Hepatocyte (in vitro differentiated cells): ENCODE results near the gene ZNF865. TPM values are rescaled to one million over a fixed set of nuclear protein-coding genes. Genes with fewer than 3 reads are reported as not detected.

Source experiments
- DNase-seq: peaks from one replicate; pipeline ENCODE4 v3.0.0-alpha.2; 2016; ENCODE audit warnings: low spot score
- H2AFZ ChIP-seq: fragments of 200-600 bp; sonication (generic); 2 replicates; pipeline ENCODE4 v1.6.0; 2016; ENCODE audit warnings: antibody characterized with exemption, mild to moderate bottlenecking
- H3K27ac ChIP-seq: fragments of 200-600 bp; sonication (generic); 2 replicates; pipeline ENCODE4 v1.5.1; 2016; ENCODE audit warnings: mild to moderate bottlenecking
- H3K27me3 ChIP-seq: fragments of 200-600 bp; sonication (generic); 2 replicates; pipeline ENCODE4 v1.6.1; 2016
- H3K36me3 ChIP-seq: fragments of 200-600 bp; sonication (generic); replicated peaks from 2 replicates; pipeline ENCODE4 v1.5.1; 2016; ENCODE audit warnings: low read depth; ENCODE audit not compliant: insufficient read depth
- H3K4me1 ChIP-seq: fragments of 200-600 bp; sonication (generic); 2 replicates; pipeline ENCODE4 v1.5.1; 2016; ENCODE audit warnings: mild to moderate bottlenecking, moderate library complexity; ENCODE audit not compliant: insufficient read depth
- H3K4me2 ChIP-seq: fragments of 200-600 bp; sonication (generic); 2 replicates; pipeline ENCODE4 v1.6.0; 2016
- H3K4me3 ChIP-seq: fragments of 200-600 bp; sonication (generic); 2 replicates; pipeline ENCODE4 v1.5.1; 2016; ENCODE audit warnings: mild to moderate bottlenecking
- H3K79me2 ChIP-seq: fragments of 200-600 bp; sonication (generic); 2 replicates; pipeline ENCODE4 v1.6.0; 2017; ENCODE audit warnings: mild to moderate bottlenecking
- H3K9me2 ChIP-seq: fragments of 200-600 bp; sonication (generic); replicated peaks from 2 replicates; pipeline ENCODE4 v1.6.0; 2017; ENCODE audit warnings: mild to moderate bottlenecking; ENCODE audit not compliant: insufficient read depth
- H3K9me3 ChIP-seq: fragments of 200-600 bp; sonication (generic); 2 replicates; pipeline ENCODE4 v1.5.1; 2016; ENCODE audit warnings: low read depth, mild to moderate bottlenecking
- H4K20me1 ChIP-seq: fragments of 200-600 bp; sonication (generic); 2 replicates; pipeline ENCODE4 v1.6.0; 2016; ENCODE audit warnings: mild to moderate bottlenecking; ENCODE audit not compliant: insufficient read depth, poor library complexity, severe bottlenecking
- EZH2 ChIP-seq: fragments of 200-600 bp; sonication (generic); IDR thresholded peaks from 2 replicates; pipeline ENCODE4 v1.6.1; 2016; ENCODE audit warnings: antibody characterized with exemption, mild to moderate bottlenecking, borderline replicate concordance
- EZH2phosphoT487 ChIP-seq: fragments of 200-600 bp; sonication (generic); IDR thresholded peaks from one replicate; pipeline ENCODE4 v1.6.1; 2018; ENCODE audit warnings: antibody characterized with exemption, mild to moderate bottlenecking, low read depth, moderate library complexity; ENCODE audit not compliant: unreplicated experiment, severe bottlenecking
- WGBS: methylation state at CpG from one replicate; pipeline ENCODE4 v1.1.6; 2016; ENCODE audit warnings: low lambda C conversion rate; ENCODE audit errors: missing lambda C conversion rate; 5-methylcytosine and 5-hydroxymethylcytosine counted together
- polyA plus RNA-seq: library from polyadenylated mRNA; unstranded; fragments of >200 nt; fragmentation: Nextera tagmentation; extraction: Ambion mirVana; gene quantifications from 2 replicates; pipeline ENCODE4 v1.2.1, GENCODE V29; 2016
- total RNA-seq: library from RNA; depleted of rRNA; stranded (reverse); fragments of >200 nt; gene quantifications from 2 replicates; pipeline ENCODE4 v1.2.3, GENCODE V29; 2014
- TF ChIP-seq, protein P1 (sequence below): fragments of 200-600 bp; sonication (generic); IDR thresholded peaks from 2 replicates; pipeline ENCODE4 v1.5.1; 2016; ENCODE audit warnings: antibody characterized with exemption, mild to moderate bottlenecking; ENCODE audit not compliant: poor library complexity

ZNF865 gene
- total and polyA plus RNA-seq, 2 experiments from 2014 or later = 1.7 to 3.0 TPM

DNA sequence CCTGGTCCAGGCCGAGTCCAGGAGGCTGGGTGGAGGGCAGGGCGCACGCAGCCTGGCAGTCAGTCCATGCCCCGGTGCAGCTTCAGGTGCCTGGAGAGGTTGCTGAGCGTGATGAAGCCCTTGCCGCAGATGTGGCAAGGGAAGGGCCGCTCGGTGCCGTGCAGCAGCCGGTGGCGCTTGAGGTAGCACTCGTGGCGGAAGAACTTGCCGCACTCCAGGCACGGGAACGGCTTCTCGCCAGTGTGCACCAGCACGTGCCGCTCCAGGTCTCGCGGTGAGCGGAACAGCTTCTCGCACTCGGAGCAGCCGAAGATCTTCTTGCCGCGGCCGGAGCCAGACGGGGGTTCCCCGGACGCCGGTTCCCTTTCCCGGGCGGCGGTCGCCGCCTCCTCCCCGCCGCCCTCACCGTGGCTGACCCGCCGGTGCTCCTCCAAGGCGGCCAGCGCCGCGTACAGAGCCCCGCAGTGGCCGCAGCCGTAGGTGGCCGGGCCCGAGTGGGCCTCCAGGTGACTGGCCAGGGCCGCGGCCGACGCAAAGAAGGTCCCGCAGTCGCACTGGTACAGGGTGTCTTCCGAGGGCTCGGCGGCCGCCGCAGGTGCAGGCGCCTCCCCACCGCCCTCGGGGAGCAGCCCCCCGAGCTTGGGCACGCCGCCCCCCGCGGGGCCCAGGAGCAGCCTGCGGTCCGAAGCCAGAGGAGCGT is 12.9 kb upstream of the ZNF865 start:
- DNase-seq = no peak
- Histone ChIP-seq H4K20me1 (no peaks in the 10 kb centered on the region), H2AFZ (no peak overlapping the region), H3K9me2 (no peaks in the 10 kb centered on the region), H3K27me3 (no peaks in the 10 kb centered on the region), H3K36me3 (no peaks in the 10 kb centered on the region), H3K27ac (no peak overlapping the region), H3K9me3 (no peaks in the 10 kb centered on the region), H3K79me2 (no peaks in the 10 kb centered on the region), H3K4me1 (no peaks in the 10 kb centered on the region), H3K4me3 (no peak overlapping the region), H3K4me2 (no peak overlapping the region)
- TF ChIP-seq, protein P1, sequence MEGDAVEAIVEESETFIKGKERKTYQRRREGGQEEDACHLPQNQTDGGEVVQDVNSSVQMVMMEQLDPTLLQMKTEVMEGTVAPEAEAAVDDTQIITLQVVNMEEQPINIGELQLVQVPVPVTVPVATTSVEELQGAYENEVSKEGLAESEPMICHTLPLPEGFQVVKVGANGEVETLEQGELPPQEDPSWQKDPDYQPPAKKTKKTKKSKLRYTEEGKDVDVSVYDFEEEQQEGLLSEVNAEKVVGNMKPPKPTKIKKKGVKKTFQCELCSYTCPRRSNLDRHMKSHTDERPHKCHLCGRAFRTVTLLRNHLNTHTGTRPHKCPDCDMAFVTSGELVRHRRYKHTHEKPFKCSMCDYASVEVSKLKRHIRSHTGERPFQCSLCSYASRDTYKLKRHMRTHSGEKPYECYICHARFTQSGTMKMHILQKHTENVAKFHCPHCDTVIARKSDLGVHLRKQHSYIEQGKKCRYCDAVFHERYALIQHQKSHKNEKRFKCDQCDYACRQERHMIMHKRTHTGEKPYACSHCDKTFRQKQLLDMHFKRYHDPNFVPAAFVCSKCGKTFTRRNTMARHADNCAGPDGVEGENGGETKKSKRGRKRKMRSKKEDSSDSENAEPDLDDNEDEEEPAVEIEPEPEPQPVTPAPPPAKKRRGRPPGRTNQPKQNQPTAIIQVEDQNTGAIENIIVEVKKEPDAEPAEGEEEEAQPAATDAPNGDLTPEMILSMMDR = no peak
- no peak for TF ChIP-seq EZH2phosphoT487
- no peak for TF ChIP-seq EZH2
- 97% methylated on average over 23 of the region's 73 CpGs for WGBS

GRCh38 chr19:55593096-55593772 is 12.2 kb upstream of the ZNF865 start:
- no peak for DNase-seq
- no peaks in the 10 kb centered on the region for H3K36me3 ChIP-seq
- H3K79me2 ChIP-seq = no peaks in the 10 kb centered on the region
- H3K9me3 ChIP-seq = no peaks in the 10 kb centered on the region
- no peaks in the 10 kb centered on the region for H4K20me1 ChIP-seq
- H2AFZ ChIP-seq = no peak overlapping the region
- 98% methylated on average over 42 of the region's 68 CpGs for WGBS
- H3K27me3 ChIP-seq = no peaks in the 10 kb centered on the region
- TF ChIP-seq, protein P1 = no peak
- TF ChIP-seq EZH2phosphoT487 (no peak), EZH2 (no peak)
- no peaks in the 10 kb centered on the region for H3K9me2 ChIP-seq
- no peaks in the 10 kb centered on the region for H3K4me1 ChIP-seq
- no peak overlapping the region for H3K4me3 ChIP-seq
- H3K4me2 ChIP-seq = no peak overlapping the region
- no peak overlapping the region for H3K27ac ChIP-seq

DNA sequence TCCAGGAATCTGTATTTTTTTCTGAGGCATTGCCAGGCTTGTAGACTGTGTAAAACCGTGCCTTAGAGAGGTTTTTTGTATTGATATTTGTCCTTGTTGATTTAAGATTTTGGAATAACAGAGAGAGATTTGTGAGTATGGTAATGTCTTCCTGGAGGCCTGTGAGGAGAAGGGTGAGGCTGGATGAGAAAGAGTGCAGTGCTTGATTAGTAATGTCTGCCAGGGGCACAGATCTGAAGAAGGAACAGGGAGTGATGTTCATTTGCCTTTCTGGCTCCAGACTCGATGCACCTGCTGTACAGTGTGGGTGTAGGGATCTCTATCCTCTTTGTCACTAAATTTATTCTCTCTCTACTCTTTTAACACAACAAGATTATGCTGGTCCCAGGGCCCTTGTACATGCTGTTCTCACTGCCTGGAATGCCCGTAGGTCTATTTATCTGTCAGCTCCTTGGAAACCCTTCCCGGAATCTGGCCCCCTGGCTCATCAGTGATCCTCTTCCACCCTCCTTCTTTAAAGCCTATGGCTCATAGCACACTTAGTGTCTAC is 10.4 kb upstream of the ZNF865 start:
- H3K36me3 ChIP-seq = no peaks in the 10 kb centered on the region
- no peaks in the 10 kb centered on the region for H3K27me3 ChIP-seq
- 91% methylated on average over 4 of the region's 4 CpGs for WGBS
- TF ChIP-seq EZH2 (no peak), EZH2phosphoT487 (no peak)
- TF ChIP-seq, protein P1 = no peak
- H3K79me2 ChIP-seq = no peaks in the 10 kb centered on the region
- no peaks in the 10 kb centered on the region for H3K9me2 ChIP-seq
- no peak overlapping the region for H3K27ac ChIP-seq
- no peak overlapping the region for H2AFZ ChIP-seq
- H3K4me2 ChIP-seq = no peak overlapping the region
- H4K20me1 ChIP-seq = no peaks in the 10 kb centered on the region
- no peak for DNase-seq
- H3K9me3 ChIP-seq = no peaks in the 10 kb centered on the region
- no peak overlapping the region for H3K4me3 ChIP-seq
- no peaks in the 10 kb centered on the region for H3K4me1 ChIP-seq
